GM12865 (cell line): ENCODE measurements around the gene KANK2.

Source experiments
- DNase-seq: peaks from one replicate; pipeline ENCODE4 v3.0.0; 2010; ENCODE audit warnings: low read depth
- H3K4me3 ChIP-seq: 2 replicates; pipeline ENCODE4 v1.5.1; 2011; ENCODE audit warnings: mild to moderate bottlenecking, low read depth, low read length, control low read depth
- TF ChIP-seq, protein P1 (sequence below): IDR thresholded peaks from 2 replicates; pipeline ENCODE4 v1.5.1; 2011; ENCODE audit warnings: low read length, control low read depth, low read depth, inconsistent platforms; ENCODE audit not compliant: insufficient read depth; ENCODE audit errors: missing control alignments

KANK2 gene

GRCh38 chr19:11152318-11153062 is 44.9 kb downstream of the KANK2 start:
- no peak for DNase-seq
- no peak overlapping the region for H3K4me3 ChIP-seq
- TF ChIP-seq, protein P1, sequence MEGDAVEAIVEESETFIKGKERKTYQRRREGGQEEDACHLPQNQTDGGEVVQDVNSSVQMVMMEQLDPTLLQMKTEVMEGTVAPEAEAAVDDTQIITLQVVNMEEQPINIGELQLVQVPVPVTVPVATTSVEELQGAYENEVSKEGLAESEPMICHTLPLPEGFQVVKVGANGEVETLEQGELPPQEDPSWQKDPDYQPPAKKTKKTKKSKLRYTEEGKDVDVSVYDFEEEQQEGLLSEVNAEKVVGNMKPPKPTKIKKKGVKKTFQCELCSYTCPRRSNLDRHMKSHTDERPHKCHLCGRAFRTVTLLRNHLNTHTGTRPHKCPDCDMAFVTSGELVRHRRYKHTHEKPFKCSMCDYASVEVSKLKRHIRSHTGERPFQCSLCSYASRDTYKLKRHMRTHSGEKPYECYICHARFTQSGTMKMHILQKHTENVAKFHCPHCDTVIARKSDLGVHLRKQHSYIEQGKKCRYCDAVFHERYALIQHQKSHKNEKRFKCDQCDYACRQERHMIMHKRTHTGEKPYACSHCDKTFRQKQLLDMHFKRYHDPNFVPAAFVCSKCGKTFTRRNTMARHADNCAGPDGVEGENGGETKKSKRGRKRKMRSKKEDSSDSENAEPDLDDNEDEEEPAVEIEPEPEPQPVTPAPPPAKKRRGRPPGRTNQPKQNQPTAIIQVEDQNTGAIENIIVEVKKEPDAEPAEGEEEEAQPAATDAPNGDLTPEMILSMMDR, result no peak

DNA sequence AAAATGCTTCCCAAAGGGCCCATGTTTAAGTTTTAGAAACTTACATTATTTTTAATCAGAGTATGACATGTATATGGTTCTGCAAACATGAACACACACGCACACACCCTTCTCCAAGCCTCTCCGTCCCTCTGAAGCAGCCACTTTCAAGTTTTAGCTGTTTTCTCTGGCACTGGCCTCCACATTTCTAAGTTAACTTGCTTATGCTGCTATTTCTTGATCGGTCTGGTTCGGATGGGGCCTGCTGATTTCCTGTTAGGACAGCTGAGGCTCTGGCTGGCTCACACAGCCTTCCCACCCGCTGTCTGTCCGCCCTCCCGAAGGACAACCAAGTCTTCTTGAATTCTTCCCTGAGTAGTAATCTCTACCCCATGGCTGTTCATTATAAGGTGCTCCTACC is 46.2 kb downstream of the KANK2 start:
- H3K4me3 ChIP-seq, result no peak overlapping the region
- TF ChIP-seq, protein P1, result no peak
- DNase-seq, result no peak

GRCh38 chr19:11148001-11148400 is 49.3 kb downstream of the KANK2 start:
- TF ChIP-seq, protein P1, result no peak
- DNase-seq, result no peak
- no peak overlapping the region for H3K4me3 ChIP-seq

- H3K4me3 ChIP-seq, result no peak overlapping the region
- no peak for DNase-seq
- TF ChIP-seq, protein P1, result no peak
Observed at GRCh38 chr19:11145536-11145924, 51.8 kb downstream of the KANK2 start.

DNA sequence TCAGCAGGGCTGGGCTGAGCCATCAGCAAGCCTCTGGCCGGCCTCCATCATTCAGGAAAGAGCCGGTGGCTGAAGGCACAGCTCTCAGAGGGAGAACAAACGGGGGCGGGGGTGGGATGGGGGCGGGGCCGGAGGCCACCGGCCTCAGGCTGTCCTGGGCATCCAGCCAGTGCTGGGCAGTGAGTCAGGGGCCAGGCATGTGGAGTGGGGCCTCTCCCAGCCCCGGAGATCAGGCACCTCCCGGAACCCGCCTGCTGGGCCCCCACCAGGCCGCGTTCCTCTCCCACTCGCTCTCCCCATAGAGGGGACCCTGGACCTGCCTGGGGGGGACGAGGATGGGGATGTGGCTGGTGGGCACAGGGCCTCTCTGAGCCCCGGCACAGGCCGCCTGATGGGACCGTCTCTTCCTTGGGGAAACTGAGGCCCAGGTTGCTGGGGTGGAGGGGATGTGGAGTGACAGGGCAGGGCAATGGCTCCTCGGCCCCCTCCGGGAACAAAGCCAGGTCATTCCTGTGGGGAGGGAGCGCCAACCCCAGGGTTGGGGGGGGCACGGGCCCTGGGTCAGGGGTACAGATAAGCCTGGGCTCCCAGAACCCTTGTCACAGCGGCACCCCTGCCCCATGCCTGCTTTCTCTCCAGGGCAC is 54.7 kb downstream of the KANK2 start:
- TF ChIP-seq, protein P1, result no peak
- no peak overlapping the region for H3K4me3 ChIP-seq
- no peak for DNase-seq

DNA sequence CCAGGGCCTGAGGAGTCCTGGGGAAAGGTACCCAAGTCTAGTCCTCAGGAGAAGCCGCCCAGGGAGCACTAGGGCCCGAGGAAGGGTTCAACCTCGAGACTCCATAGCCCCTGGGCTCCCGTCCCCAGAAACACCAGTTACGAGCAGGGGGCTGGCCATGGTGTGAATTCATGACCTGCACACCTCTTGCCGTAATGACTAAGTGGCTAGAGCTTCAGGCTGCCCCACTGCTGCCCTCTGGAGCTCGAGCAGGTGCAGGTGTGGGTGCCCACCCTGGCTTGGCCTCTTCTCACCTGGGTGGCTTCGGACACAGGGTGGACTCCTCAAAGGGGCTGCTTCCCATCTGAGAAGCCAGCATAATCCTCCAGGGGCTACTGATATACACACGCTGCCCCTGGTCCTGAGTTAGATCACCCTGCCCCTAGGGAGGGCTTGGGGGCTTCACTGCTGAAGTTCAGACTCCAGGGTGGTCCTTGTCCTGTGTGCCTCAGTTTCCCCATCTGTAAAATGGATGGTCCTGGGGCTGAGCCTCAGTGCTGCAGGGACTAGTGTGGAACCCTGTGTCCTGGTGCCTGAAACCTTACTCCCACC is 55.3 kb downstream of the KANK2 start:
- TF ChIP-seq, protein P1, result no peak
- DNase-seq, result no peak
- no peak overlapping the region for H3K4me3 ChIP-seq
